ENCODE results near the gene UBR4.

- no peak for TF ChIP-seq CTCF (IDR thresholded peaks at IDR 0.05)
- no peak for TF ChIP-seq JUND (IDR thresholded peaks at IDR 0.05)
- no peak for TF ChIP-seq SMC3 (IDR thresholded peaks at IDR 0.05; ENCODE audit: low read depth, low read length)
- TF ChIP-seq TEAD4 (IDR thresholded peaks at IDR 0.05; ENCODE audit: borderline replicate concordance, insufficient read depth): no peak
- TF ChIP-seq TCF12 (IDR thresholded peaks at IDR 0.05): no peak
- no peak for TF ChIP-seq REST (IDR thresholded peaks at IDR 0.05; ENCODE audit: low read depth, low read length)
- no peak for TF ChIP-seq RFX5 (IDR thresholded peaks at IDR 0.05; ENCODE audit: low read length)
- no peak for TF ChIP-seq TAF1 (IDR thresholded peaks at IDR 0.05; ENCODE audit: borderline replicate concordance, low read depth, low read length)
- no peak for TF ChIP-seq ELF1 (IDR thresholded peaks at IDR 0.05)
- TF ChIP-seq PBX3 (IDR thresholded peaks at IDR 0.05): no peak
- no peak for TF ChIP-seq POLR2AphosphoS5 (IDR thresholded peaks at IDR 0.05; ENCODE audit: low read depth, low read length)
- TF ChIP-seq FOSL2 (IDR thresholded peaks at IDR 0.05; ENCODE audit: borderline replicate concordance, low read depth): no peak
- no peak for TF ChIP-seq EP300 (IDR thresholded peaks at IDR 0.05; ENCODE audit: borderline replicate concordance in 1 of 2, low read depth in 1 of 2, low read length in 1 of 2)
- no peak for TF ChIP-seq NFIC (IDR thresholded peaks at IDR 0.05; ENCODE audit: borderline replicate concordance)
These were observed 154.4 kb downstream of the UBR4 start for GRCh38 chr1:19055701-19056100.
